ENCODE measurements around the gene CAPN13. TPM values are rescaled to one million over a fixed set of nuclear protein-coding genes. Genes with fewer than 3 reads are reported as not detected.

The CAPN13 gene
- total RNA-seq, 1 donor from 2014 or later, result not detected

GRCh38 chr2:30778611-30779010 lies 28.6 kb downstream of the CAPN13 start:
- intact Hi-C loops (cut with DNase I), result no loop called here
- TF ChIP-seq CTCF (IDR thresholded peaks at IDR 0.05), result no peak
- Histone ChIP-seq H3K27me3 (no peaks in the 10 kb centered on the region), H3K4me3 (no peak overlapping the region), H3K9me3 (no peaks in the 10 kb centered on the region), H3K36me3 (no peaks in the 10 kb centered on the region), H3K4me1 (no peaks in the 10 kb centered on the region), H3K27ac (no peak overlapping the region)
- peak in 1 of 2 donors; percentile 37 for DNase-seq (ENCODE audit: low spot score in 2 of 2)

- intact Hi-C loops (cut with DNase I), result no loop called here
- Histone ChIP-seq H3K27ac (no peak overlapping the region), H3K4me3 (no peak overlapping the region), H3K4me1 (no peaks in the 10 kb centered on the region), H3K27me3 (no peaks in the 10 kb centered on the region), H3K9me3 (no peaks in the 10 kb centered on the region), H3K36me3 (no peaks in the 10 kb centered on the region)
- no peak for TF ChIP-seq CTCF (IDR thresholded peaks at IDR 0.05)
- DNase-seq (ENCODE audit: low spot score in 2 of 2), result no peak
Measured at GRCh38 chr2:30777661-30778505, 29.4 kb downstream of the CAPN13 start.

- no peak for DNase-seq (ENCODE audit: low spot score in 2 of 2)
- Histone ChIP-seq H3K27ac (no peak overlapping the region), H3K27me3 (no peaks in the 10 kb centered on the region), H3K36me3 (no peaks in the 10 kb centered on the region), H3K9me3 (no peaks in the 10 kb centered on the region), H3K4me3 (no peak overlapping the region), H3K4me1 (no peaks in the 10 kb centered on the region)
- no peak for TF ChIP-seq CTCF (IDR thresholded peaks at IDR 0.05)
- intact Hi-C loops (cut with DNase I), result no loop called here
Measured at GRCh38 chr2:30776831-30777635, 30.2 kb downstream of the CAPN13 start.

GRCh38 chr2:30775833-30776232 lies 31.4 kb downstream of the CAPN13 start:
- Histone ChIP-seq H3K4me1 (no peaks in the 10 kb centered on the region), H3K27ac (no peak overlapping the region), H3K36me3 (no peaks in the 10 kb centered on the region), H3K9me3 (no peaks in the 10 kb centered on the region), H3K27me3 (no peaks in the 10 kb centered on the region), H3K4me3 (no peak overlapping the region)
- DNase-seq (ENCODE audit: low spot score in 2 of 2), result no peak
- TF ChIP-seq CTCF (IDR thresholded peaks at IDR 0.05), result no peak
- intact Hi-C loops (cut with DNase I), result no loop called here

GRCh38 chr2:30772021-30772705 lies 35.1 kb downstream of the CAPN13 start:
- Histone ChIP-seq H3K27me3 (no peaks in the 10 kb centered on the region), H3K9me3 (no peaks in the 10 kb centered on the region), H3K36me3 (no peaks in the 10 kb centered on the region), H3K4me3 (no peak overlapping the region), H3K27ac (no peak overlapping the region), H3K4me1 (no peaks in the 10 kb centered on the region)
- intact Hi-C loops (cut with DNase I), result no loop called here
- no peak for DNase-seq (ENCODE audit: low spot score in 2 of 2)
- TF ChIP-seq CTCF (IDR thresholded peaks at IDR 0.05), result no peak
